Inflammatory macrophage treated with lipopolysaccharide for 4 hours (primary cell): ENCODE results near the gene DPP10.

Source experiments
- DNase-seq: peaks from one replicate; pipeline ENCODE4 v3.0.0-alpha.2; 2020

DPP10 gene

GRCh38 chr2:115609978-115610377 is 1167.5 kb downstream of the DPP10 start:
- no peak for DNase-seq

GRCh38 chr2:115610888-115611287 is 1168.4 kb downstream of the DPP10 start:
- no peak for DNase-seq

GRCh38 chr2:115624332-115624731 is 1181.9 kb downstream of the DPP10 start:
- DNase-seq, result no peak

- DNase-seq, result no peak
Measured at GRCh38 chr2:115634578-115634977, 1192.1 kb downstream of the DPP10 start.

GRCh38 chr2:115635430-115635829 is 1193.0 kb downstream of the DPP10 start:
- DNase-seq, result no peak

GRCh38 chr2:115649731-115650130 is 1207.3 kb downstream of the DPP10 start:
- DNase-seq, result no peak

GRCh38 chr2:115650827-115651226 is 1208.4 kb downstream of the DPP10 start:
- no peak for DNase-seq

GRCh38 chr2:115652652-115653051 is 1210.2 kb downstream of the DPP10 start:
- no peak for DNase-seq

GRCh38 chr2:115654362-115654761 is 1211.9 kb downstream of the DPP10 start:
- DNase-seq, result no peak

GRCh38 chr2:115678129-115678528 is 1235.7 kb downstream of the DPP10 start:
- DNase-seq, result no peak

- DNase-seq, result no peak
Measured at GRCh38 chr2:115684345-115684744, 1241.9 kb downstream of the DPP10 start.

- no peak for DNase-seq
Measured at GRCh38 chr2:115691409-115691808, 1249.0 kb downstream of the DPP10 start.

GRCh38 chr2:115694651-115695050 is 1252.2 kb downstream of the DPP10 start:
- no peak for DNase-seq

- no peak for DNase-seq
Measured at GRCh38 chr2:115733190-115733775, 1290.8 kb downstream of the DPP10 start.

- no peak for DNase-seq
Measured at GRCh38 chr2:115738111-115738510, 1295.7 kb downstream of the DPP10 start.

- no peak for DNase-seq
Measured at GRCh38 chr2:115739574-115739973, 1297.1 kb downstream of the DPP10 start.

- DNase-seq, result no peak
Measured at GRCh38 chr2:115746151-115746550, 1303.7 kb downstream of the DPP10 start.

- no peak for DNase-seq
Measured at GRCh38 chr2:115757286-115757685, 1314.8 kb downstream of the DPP10 start.

- no peak for DNase-seq
Measured at GRCh38 chr2:115763601-115764000, 1321.2 kb downstream of the DPP10 start.

- DNase-seq, result no peak
Measured at GRCh38 chr2:115771516-115771915, 1329.1 kb downstream of the DPP10 start.

GRCh38 chr2:115774361-115774760 is 1331.9 kb downstream of the DPP10 start:
- DNase-seq, result no peak

- DNase-seq, result no peak
Measured at GRCh38 chr2:115779085-115779632, 1336.7 kb downstream of the DPP10 start.

- no peak for DNase-seq
Measured at GRCh38 chr2:115782286-115782685, 1339.8 kb downstream of the DPP10 start.

- DNase-seq, result no peak
Measured at GRCh38 chr2:115796078-115796477, 1353.6 kb downstream of the DPP10 start.

- DNase-seq, result no peak
Measured at GRCh38 chr2:115807276-115807675, 1364.8 kb downstream of the DPP10 start.
